ENCODE measurements around the gene ZCCHC8. TPM values are rescaled to one million over a fixed set of nuclear protein-coding genes. Genes with fewer than 3 reads are reported as not detected.

ZCCHC8 gene
- total RNA-seq (2014; rRNA removed; shearing (Covaris generic)), result 19.4 and 24.7 TPM in 2 replicates

DNA sequence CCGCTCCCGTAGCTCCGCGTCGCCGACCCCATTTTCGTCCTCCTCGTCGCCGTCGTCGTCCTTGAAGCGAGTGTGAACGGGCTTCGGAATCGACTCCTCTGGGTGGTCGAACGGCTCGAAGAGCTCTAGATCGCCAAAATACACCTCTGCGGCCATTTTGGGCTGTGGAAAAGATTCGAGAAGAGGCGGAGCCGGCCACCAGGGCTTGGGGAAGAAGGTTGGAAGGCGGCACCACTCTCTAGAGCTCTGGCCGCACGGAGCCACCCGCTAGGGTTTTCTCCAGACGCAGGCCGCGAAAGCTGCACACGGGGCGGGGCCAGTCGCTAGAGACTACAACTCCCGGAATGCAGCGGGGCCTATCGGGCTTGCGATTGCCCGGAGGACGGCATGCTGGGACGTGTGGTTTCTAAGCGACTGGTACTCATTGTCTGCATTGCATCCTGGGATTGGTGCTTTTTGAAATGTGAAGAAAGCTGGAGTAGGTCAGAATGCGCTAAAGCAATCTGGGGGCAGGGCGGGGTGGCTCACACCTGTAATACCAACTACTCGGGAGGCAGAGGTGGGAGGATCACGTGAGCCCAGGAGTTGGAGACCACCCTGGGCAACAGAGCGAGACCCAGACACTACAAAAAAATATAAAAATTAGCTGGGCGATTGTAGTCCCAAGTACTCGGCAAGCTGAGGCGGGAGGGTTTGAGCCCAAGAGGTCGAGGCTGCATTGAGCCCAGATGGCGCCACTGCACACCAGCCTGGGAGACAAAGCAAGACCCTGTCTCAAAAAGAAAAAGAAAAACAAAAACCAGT is at the start of gene ZCCHC8:
TSS of gene ZCCHC8 (minus strand) at position 248 of the 804 bp plus-strand sequence. CDS start at position 156, 92 bp downstream.
- DNase-seq (ENCODE audit: low spot score), result peak; percentile 99
- in situ Hi-C loops (cut with HindIII; ENCODE audit: low sequenced_read_pairs), result no loop called here

DNA sequence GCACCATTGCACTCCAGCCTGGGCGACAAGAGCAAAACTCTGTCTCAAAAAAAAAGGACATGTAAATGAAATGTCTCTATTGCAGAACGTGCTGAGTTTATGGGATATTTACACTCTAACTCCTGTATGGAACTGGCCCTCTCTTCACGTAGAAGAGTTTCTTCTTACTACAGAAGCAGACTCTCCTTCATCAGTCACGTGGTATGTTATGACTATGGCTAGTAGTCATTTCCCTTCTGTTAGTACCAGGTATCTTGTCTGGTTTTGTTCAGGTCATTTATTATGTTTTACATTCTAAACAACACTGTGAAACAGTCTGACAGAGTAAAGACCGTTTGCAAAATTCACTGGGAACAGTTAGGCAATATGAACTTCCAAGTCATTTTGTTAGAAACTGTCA is 46.6 kb upstream of the ZCCHC8 start:
- DNase-seq (ENCODE audit: low spot score), result no peak
- in situ Hi-C loops (cut with HindIII; ENCODE audit: low sequenced_read_pairs), result no loop called here

- DNase-seq (ENCODE audit: low spot score), result no peak
- in situ Hi-C loops (cut with HindIII; ENCODE audit: low sequenced_read_pairs), result no loop called here
Observed at GRCh38 chr12:122545855-122546254, 45.1 kb upstream of the ZCCHC8 start.

DNA sequence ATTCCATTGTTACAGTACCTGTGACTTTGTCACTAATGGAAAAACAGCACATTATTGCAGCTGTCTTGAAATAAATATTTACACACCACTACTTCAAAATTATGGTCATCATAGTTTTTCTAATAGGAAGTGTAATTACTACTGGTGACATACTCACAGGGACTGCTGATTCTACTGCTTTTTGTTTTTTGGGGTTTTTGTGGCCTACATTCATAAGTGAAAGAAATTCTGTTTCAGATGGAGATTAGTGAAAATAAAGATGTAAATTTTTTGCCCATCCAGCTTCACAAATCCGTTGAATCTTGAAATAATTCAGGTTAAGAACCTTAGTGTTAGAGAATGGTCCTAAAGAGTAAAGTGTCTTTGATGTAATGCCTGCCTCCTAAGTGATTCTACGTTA is 43.8 kb upstream of the ZCCHC8 start:
- DNase-seq (ENCODE audit: low spot score), result no peak

GRCh38 chr12:122538496-122538895 is 37.8 kb upstream of the ZCCHC8 start:
- no peak for DNase-seq (ENCODE audit: low spot score)
- in situ Hi-C loops (cut with HindIII; ENCODE audit: low sequenced_read_pairs), result no loop called here

More for the DNA sequence above, 43.8 kb upstream of the ZCCHC8 start:
- in situ Hi-C loops (cut with HindIII; ENCODE audit: low sequenced_read_pairs), result no loop called here

GRCh38 chr12:122537021-122537420 is 36.3 kb upstream of the ZCCHC8 start:
- in situ Hi-C loops (cut with HindIII; ENCODE audit: low sequenced_read_pairs), result no loop called here
- DNase-seq (ENCODE audit: low spot score), result no peak

GRCh38 chr12:122533856-122534255 is 33.1 kb upstream of the ZCCHC8 start:
- in situ Hi-C loops (cut with HindIII; ENCODE audit: low sequenced_read_pairs), result no loop called here
- no peak for DNase-seq (ENCODE audit: low spot score)

DNA sequence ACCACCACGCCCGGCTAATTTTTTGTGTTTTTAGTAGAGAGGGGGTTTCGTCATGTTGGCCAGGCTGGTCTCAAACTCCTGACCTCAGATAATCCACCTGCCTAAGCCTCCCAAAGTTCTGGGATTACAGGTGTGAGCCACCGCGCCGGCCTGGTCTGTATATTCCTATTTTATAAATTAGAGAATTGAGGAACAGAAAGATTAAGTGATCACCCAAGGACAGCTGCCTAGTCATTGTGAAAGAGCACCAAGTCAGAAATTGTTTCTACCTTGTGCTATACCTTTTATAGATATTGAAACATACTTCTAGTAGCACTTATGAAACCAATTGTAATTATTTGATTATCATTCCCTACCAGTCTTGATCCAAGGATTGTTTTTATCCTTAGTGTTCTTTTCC is 28.3 kb upstream of the ZCCHC8 start:
- in situ Hi-C loops (cut with HindIII; ENCODE audit: low sequenced_read_pairs), result no loop called here
- DNase-seq (ENCODE audit: low spot score), result no peak

GRCh38 chr12:122528582-122528981 is 27.9 kb upstream of the ZCCHC8 start:
- DNase-seq (ENCODE audit: low spot score), result no peak
- in situ Hi-C loops (cut with HindIII; ENCODE audit: low sequenced_read_pairs), result no loop called here

DNA sequence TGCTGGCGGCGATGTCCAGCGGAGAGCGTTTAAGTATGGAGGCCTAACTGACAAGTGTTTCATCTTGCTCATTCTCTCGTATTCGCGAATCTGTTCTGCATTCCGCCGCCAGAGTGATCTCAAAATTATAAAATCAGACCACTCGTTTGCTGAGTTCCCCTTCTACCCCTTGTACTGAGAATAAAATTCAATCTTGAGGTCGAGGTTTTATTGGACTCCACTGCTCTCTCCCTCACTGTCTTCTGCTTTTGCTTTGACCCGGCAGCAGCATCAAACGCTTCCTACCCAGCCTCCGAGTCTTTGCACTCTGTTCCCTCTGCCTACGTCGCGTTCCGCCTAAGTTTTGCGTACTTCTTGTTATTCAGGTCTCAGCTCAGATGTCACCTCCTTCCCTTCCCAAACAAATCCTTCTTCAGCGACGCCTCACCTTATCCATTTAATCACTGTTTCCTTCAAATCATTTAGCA is 26.8 kb upstream of the ZCCHC8 start:
- no peak for DNase-seq (ENCODE audit: low spot score)
- in situ Hi-C loops (cut with HindIII; ENCODE audit: low sequenced_read_pairs), result no loop called here

DNA sequence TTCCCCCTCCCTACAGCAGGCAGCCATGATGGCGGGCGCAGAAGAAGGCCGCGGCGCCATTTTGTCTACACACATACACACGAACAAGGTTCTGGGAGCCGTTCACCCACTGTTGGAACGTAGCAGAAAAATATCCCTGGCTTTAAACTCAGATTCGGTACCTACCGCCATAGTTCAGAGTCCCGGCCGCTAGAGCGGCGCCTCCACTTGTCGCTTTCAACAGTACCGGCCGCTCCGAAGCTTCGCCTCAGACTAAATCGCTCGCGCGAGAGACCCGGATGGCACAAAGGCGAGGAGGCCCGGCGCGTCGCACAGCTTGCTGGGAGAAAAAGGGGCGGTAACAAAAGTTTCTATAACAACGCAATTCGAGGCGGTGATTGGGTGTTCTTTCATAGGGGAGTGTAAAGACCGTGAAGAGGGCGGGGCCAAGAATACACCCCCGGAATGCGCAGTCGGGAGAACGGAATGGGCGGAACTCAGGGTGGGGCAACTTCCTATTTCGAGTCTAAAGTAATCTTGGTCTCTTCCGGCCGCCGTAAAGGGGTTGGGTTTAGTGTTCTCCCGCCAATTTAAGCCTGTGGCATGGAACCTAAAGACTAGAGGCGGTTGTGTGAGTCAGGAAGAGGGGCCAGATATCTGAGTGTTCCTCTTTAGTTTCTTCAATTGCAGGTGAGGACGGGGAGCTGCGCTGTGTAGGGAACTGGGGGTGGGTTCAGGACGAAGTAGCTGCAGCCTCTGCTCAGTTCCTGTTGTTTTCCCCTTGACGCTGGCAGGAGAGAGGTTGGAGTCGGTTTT is 26.1 kb upstream of the ZCCHC8 start, which contains the start of the genes KNTC1 and RSRC2:
TSS of gene KNTC1 (plus strand) at position 567 of the 795 bp plus-strand sequence. CDS start 2,815 bp downstream, outside the sequence.
TSS of gene RSRC2 (minus strand) at position 254 of the 795 bp plus-strand sequence. CDS start at position 171, 83 bp downstream.
- in situ Hi-C loops (cut with HindIII; ENCODE audit: low sequenced_read_pairs), result no loop called here
- DNase-seq (ENCODE audit: low spot score), result peak; percentile 100

DNA sequence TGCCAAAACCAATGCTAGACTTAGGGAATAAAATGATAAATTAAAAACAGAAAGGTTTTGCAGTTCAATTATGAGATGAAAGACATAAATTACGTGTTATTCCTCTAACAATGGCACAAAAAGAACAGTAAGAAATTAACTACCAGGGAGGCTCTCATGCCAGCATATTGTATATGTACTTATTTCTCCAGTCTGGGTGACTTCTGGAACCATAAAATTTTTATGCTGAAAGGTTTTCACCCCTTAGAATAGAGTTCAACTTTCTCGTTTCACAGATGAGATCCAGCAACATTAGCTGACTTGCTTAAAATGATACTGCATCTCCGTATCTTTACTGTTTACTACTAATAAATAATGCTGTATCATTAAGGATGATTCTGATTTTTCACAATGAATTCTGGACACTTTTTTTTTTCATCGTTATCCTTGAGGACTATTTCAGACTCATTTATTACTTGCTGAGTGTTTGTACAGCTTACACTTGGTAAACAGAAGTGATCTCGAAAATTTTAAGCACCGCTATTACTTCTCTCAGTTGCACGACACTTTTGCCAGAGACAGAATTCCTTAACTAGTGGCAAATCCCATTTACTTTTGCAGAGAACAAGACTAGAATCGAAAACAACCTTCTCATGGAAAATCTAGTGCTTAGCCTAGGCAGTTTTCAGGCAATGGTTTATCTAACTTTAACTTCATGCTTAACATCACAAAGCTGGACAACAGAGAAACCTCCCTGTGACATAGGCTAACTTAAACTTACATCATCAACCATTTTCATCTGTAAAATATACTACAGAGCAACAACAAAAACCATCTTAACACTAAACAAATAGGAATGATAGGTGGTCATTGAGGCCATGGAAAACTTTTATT is 23.4 kb upstream of the ZCCHC8 start:
- in situ Hi-C loops (cut with HindIII; ENCODE audit: low sequenced_read_pairs), result no loop called here
- DNase-seq (ENCODE audit: low spot score), result no peak

DNA sequence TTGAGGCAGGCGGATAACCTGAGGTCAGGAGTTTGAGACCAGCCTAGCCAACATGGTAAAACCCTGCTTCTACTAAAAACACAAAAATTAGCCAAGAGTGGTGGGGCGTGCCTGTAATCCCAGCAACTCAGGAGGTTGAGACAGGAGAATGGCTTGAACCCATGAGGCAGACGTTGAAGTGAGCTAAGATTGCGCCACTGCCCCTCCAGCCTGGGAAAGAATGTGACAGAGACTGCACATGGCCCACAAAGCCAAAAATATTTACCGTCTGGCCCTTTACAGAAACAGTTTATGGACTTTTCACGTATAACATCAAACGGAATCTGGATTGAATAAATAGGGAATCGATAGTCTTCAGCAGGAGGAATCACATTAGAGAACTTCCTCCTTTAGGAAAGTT is 22.5 kb upstream of the ZCCHC8 start:
- no peak for DNase-seq (ENCODE audit: low spot score)
- in situ Hi-C loops (cut with HindIII; ENCODE audit: low sequenced_read_pairs), result no loop called here

GRCh38 chr12:122520676-122521075 is 19.9 kb upstream of the ZCCHC8 start:
- no peak for DNase-seq (ENCODE audit: low spot score)
- in situ Hi-C loops (cut with HindIII; ENCODE audit: low sequenced_read_pairs), result no loop called here

DNA sequence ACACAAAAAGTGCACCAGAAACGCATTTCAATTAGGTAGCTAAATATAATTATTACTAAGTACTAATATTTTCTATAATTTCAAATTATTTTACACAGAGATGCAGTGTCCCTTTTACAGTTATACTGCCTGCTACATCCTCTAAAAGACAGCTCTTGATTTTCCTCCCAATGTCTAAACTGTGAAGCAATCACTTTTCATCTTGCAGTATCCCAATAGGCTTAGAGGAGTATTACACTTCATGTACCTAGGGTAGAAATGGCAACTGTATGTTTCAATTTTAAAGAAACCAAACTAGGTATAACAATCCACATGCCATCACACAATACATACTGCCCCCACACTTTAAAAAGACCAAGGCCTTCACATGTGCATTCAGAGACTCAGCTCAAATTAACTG is 18.7 kb upstream of the ZCCHC8 start:
- no peak for DNase-seq (ENCODE audit: low spot score)
- in situ Hi-C loops (cut with HindIII; ENCODE audit: low sequenced_read_pairs), result no loop called here

DNA sequence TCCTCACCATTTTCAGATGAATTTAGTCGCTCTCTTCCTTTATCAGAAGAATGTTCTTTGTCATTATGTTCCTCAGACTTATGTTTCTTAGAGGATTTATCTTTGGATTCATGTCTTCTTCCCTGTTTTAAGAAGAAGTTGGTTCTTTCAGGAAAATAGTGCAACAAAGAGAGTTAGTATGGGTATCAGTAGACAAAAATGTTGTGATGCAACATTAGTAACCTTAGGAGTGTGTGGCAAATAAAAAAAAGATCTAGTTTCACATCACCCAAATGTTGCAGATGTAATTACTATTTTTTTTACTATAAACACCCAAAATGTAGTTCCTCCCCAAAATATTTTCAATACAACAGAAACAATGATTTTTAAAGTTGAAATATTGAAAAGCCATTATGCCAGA is 18.2 kb upstream of the ZCCHC8 start:
- DNase-seq (ENCODE audit: low spot score), result no peak
- in situ Hi-C loops (cut with HindIII; ENCODE audit: low sequenced_read_pairs), result no loop called here

- no peak for DNase-seq (ENCODE audit: low spot score)
- in situ Hi-C loops (cut with HindIII; ENCODE audit: low sequenced_read_pairs), result no loop called here
Observed at GRCh38 chr12:122517877-122518276, 17.1 kb upstream of the ZCCHC8 start.

- in situ Hi-C loops (cut with HindIII; ENCODE audit: low sequenced_read_pairs), result no loop called here
- DNase-seq (ENCODE audit: low spot score), result no peak
Observed at GRCh38 chr12:122516544-122517361, 16.0 kb upstream of the ZCCHC8 start.

Data from G401 (cell line).